ENCODE results near the gene MRPL53.
"Not testable (repeated sequence)": the region's sequence is repeated elsewhere in the genome, so short reads cannot be mapped to it uniquely, and the experiment has no call there.

Gene MRPL53

DNA sequence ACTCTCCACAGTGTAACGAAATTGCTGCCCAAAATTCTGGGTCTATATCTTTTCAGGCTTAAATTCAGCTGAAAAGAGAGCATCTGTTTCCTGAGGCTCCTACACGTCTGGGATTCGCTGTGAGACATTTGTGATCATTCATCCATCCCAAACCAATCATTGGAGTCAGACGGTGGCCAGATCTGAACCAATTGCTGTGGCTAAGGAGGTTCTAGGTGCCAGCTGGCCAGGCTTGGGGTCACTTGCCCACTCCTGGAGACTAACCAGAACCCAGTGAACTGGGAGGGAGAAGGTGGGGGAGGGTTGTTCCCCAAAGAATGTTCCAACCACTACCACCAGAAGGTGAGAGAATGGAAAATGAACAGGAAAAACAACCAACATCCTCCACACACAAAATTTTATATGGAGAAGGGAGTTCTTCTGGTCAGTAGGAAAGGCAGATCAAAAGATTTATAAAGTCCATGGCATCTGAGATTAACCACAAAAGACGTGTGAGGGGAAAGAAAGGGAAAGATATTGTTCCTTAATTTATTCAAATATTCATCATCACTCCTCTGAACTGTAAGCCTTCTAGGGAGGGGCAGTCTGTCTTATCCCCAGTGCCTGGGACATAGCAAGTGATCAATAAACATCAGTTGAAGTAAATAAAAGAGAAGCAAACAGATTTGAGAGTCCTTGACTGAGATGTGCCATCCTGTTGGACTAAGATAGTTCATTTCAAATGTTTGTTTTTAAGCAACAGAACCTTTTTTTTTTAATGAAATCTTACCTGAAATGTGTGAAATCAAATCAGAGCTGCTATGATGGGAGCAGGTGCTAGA is 27.8 kb downstream of the MRPL53 start:
- no peak for DNase-seq

DNA sequence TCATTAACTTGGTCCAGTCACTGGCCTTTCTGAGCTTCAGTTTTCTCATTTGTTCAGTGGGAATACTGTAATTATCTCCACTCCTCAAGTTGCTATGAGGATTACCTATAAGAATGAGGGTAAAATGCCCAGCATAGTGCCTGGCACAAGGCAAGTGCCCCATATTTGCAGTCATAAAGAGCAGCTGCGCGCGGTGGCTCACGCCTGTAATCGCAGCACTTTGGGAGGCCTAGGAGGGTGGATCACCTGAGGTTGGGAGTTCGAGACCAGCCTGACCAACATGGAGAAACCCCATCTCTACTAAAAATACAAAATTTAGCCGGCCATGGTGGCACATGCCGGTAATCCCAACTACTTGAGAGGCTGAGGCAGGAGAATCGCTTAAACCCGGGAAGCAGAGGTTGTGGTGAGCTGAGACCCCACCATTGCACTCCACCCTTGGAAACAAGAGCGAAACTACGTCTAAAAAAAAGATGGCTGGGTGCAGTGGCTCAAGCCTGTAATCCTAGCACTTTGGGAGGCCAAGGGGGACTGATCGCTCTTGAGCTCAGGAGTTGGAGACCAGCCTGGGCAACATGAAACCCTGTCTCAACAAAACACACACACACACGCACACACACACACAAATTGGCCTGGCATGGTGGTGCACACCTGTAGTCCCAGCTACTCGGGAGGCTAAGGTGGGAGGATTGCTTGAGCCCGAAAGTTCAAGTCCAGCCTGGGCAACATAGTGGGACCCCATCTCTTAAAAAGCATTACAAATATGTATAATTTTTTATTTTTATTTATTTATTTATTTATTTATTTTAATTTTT is 29.8 kb downstream of the MRPL53 start:
- not testable (repeated sequence) for DNase-seq

DNA sequence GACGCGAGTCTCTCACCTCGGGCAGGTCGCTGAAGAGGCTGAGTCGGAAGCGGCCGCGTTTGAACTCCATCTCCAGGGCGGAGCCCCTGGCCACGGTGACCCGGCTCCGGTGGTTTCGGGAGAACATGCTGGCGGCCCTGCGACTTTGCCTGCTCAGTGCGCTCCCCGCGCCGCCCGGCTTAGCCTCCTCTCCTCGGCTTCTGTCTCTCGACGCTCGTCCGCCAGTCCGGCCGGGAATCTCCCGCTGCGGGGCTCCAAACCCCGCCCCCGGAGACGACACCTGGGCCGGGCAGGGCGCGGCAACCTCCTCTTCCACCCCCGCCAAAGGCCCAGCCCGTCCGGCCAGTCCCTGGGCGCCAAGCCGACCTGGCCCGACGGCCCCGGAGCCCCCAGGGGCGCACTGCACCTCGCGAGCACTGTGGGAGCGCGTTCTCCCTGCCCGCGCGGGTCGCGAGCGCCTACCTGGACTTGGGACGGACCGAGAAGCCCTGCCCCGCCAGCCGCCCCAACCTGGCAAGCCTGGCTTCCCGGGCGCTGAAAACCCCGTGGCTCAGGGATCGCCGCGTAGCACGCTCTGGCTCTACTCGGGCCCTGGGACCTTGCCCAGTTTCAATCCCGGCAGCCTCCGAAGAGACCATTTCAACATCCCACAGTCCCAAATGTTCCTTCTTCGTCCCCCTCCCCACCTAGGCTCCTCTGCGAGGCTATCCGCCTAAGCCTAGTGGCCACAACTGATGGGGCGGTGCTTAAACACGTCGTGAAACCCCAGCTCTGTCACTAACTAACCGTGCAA is 30.6 kb downstream of the MRPL53 start, which contains the start of gene RTKN:
RTKN (minus strand) TSS at position 248 of the 793 bp plus-strand sequence; CDS start at position 127, 121 bp downstream.
- DNase-seq = peak; percentile 83

DNA sequence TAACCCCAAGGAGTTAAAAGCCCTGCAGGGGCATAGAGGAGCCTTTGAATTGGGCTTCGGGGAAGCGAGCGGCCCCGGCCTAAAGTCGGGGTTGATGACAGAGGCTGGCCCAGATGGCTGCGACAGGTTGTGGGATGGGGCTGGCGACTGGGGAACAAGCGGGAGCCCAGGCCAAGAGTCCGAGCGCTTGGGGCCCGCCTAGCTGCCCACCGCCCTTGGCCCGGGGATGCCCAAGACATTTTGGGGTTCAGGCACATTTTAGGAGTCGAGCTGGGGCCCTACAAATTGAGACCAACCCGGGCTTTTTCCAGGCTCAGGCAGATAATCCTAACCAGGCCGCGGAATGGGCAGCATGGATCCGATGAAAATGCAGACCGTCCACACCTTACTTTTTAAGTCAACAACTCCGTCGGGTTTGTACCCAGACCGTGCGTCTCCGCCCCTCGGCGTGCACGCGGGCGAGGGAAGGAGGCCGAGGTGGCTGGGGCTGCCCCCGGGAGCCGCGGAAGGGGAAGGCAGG is 31.2 kb downstream of the MRPL53 start:
- no peak for DNase-seq

DNA sequence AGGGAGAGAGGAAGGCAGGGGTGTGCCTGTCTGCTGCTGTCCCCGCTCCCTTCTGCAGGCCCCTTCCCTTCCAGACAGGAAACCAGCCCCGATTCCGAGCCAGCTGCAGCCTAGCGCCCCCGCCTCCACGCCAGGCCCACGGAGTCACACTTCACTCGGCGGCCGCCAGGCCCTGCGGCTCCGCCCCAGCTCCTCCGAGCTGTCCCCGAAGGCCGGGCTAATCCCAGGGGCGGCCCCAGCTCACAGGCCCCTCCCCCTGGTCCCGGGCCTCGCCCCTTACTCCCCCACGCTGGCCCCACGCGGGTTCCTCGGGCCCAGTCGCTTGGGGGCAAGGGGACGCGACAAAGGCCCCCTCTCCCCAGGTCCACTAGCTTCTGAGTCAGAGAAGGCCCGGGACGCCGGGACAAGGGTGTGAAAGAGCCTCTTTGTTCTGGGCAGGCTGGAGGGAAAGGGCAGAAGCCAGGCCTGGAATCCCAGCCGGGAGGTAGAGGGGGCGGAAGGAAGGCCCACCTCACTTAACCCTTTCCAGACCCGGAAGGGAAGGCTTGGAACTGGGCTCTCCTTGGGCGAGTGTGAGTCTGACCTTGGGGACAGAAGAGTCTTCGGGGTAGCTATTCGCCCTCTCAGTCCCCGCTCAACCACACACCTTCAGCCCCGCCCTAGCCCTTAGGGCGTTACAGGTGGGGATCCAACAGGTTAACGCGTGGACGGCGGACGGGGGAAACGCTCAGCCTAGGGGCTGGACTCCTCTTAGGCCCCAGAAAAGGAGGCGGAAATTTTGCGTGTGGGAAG is 31.9 kb downstream of the MRPL53 start:
- DNase-seq = peak; percentile 81

DNA sequence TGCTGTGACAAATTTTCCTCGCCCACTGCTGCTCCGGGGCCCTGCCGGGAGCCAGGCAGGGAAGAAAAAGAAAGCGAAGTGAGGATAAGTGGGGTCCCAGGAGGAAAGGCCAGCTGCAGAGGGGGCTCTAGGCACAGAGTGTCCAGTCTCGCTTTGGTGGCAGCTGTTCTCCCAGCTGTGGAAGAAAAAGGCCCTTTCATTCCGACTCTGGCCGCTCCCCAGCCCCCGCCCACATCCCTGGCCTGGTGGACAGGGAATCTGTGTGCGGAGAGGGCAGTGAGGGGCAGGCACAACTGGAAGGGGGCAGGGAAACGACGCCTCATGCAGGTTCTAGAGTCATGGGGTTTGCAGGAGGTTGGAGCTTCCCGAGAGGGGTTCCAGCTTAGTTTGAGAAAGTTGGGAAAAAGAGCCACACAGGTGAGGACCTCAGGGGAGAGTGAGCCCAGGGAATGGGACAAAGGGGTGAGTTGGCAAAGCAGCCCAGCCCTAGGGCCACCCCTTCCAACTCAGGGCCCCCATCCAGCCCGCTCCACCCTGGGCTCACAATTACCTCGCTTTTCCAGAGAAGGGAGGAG is 32.6 kb downstream of the MRPL53 start:
- no peak for DNase-seq

DNA sequence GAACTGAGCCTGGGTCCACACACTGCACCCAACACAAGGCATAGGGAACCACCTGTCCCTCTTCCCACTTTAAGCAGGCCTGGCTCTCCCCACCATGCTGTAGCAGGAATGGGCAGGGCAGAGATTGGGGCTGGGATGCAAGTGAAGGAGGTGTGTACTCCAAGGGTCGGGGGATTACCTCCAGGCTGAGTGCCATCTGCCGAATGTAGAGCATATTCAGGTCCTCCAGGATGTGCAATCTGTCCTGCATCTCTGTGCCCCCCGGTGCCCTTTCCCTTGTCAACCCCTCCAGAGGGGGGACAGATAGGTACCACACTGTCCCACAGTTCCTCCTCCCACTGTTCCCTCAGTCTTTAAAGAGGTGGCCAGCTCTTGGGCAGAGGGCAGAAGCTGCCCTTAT is 33.1 kb downstream of the MRPL53 start:
- no peak for DNase-seq

DNA sequence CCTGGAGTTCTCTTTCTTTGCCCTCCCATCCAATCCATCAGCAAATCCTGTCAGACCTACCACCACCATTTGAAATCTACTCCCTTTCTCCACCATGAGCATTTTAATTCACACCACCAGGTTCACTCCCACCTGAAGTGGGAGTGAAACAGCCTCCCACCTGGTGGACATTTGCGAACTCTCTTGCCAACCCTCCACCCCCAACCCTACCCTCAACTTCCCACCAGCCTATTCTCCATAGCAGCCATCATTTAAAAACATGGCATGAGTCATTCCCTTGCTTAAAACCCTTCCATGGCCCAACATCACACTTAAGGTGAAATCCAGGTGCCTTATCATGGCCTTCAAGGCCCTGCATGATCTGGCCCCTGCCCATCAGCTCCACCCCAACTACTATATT is 34.2 kb downstream of the MRPL53 start:
- DNase-seq = no peak

DNA sequence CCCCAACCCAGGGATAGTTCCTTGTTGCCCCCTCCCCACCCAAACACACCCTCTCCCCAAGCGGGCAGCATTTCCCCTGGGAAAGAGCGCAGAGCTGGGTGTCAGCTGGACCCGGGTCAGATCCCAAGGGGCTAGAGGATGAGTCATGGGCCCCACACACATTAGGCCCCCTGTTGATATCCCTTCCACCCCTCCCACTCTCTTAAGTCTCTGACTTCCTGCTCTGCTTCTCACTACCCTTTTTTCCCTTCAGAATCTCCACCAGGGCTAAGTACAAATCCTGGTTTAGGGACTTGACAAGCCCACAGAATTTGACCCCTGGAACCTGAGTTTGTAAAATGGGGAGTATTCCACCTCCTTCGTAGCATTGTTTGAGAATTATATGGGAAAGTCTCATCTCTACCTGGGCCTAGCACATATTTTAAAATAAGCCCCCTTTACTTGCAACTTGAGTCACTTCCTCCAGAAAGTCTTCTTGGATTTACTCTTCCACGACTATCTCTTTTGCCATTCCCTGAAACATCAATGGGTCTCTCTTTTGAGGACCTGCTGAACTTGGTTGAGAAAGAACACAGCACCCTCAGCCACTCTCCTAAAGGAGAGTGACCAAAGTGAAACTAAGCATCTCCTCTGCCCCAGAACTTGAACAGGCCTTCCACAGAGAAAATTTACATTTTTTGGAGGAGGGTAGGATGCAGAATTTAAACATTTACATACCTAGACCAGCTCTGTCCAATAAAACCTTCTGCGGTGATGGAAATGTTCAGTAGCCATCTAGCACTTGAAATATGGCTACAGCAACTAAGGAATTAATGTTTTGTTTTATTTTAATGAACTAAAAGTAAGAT is 35.4 kb downstream of the MRPL53 start:
- no peak for DNase-seq

DNA sequence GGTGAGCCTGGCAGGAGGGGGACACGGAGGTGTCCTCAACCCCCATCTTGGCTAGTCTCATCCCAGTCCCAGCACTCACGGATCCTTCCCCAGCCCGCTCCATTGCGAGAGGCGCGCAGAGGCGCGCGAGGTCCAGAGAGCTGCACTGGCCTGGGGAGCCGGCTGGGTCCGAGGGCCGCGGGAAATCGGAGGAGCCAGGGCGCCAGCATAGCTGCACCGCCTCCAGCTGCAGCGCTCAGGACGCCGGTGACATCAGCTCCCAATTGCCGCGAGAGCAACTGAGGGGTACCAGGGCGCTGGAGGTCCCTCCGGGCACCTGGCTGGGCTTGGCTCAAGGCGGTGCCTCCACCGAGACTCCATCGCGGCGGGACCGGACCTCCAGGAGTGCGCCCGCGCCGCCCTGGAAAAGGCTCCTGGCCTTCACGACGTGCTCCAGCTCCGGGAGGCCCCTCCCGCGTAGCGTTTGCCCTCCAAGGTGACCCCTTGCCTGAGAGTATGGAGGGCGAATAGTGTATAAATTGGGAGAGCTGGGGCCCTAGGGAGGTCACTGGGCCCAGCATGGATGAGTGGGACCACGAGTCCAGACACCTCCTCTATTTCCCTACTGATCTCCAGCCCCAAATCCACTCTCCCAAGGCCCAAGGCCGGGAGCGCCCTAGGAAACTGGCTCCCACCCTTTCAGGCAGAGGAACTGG is 36.2 kb downstream of the MRPL53 start:
- no peak for DNase-seq

DNA sequence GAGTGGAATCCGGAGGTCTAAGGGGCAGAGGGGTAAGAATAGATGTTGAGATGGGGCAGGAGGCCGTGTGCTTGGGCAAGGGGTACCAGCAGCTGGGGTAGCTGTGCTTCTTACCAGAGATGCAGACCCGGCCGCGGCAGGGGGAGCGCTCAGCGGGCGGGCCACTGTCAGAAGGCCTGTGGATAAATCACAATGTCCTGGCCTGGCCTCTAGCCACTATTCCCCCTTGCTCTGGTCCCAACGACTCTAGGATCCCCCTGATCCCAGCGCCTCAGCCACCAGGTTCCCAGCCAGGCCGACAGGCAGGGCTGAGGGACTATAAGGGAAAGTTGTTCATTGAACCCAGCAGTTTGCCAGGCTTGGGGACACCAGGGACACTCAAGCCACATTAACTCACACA is 42.0 kb downstream of the MRPL53 start:
- no peak for DNase-seq

DNA sequence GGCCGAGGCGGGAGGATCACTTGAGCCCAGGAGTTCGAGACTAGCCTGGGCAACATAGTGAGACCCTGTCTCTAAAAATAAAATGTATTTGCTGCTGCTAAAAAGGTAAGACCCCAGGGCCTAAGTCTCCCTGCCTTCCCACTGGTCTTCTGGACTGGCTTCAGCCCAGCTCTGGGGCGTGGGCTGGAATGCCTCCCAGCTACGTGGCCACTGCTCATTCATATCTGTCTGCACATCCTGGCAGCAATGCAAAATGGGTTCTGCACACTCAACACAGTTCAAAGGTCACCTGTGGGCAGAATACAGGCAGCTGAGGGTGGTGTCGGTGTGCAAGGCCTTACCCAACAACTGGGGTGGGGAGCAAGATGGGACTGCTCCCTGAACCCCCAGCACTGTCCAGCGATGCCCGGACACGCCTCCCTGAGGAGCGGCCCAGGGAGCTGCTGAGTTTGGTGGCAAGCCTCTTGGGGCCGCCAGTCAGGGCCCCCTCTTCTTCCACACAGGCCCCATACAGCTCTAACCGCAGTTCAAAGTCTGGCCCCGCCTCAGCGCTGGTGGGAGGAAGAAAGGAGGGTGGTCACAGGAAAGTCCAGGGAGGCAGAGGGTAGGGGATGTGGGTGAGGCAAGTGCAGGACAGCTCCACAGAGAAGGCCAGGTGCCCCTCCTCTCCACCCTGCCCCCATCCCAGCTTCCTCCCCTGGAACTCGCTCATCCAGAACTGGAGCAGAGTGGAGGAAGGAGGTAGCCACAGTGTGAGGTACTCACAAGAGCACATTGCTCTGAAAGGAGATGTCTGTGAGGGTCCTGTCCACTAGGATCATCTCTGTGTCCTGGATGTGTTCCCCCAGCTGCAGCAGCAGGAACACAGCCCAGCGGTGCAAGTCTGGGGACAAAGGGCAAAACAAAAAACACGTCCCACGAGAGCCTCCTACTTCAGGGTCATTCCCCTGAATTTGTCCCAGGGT is 42.7 kb downstream of the MRPL53 start:
- no peak for DNase-seq

DNA sequence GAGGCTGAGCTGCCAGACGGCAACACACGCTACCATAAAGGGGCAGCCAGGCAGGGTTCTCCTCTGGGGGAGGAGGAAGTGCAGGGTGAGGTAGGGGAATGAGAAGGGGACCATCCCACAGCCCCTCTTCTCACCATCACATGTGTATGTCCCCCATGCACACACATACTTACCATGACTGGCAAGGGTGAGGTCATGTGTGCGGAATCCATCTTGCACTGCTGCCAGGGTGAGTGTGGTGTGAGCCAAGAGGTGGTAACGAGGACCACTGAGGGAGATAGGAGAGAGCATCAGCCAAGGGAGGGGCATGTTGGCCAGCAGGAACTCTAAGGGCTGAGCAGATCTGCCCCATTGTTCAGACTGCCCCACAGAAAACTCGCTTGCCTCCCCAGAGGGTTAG is 43.8 kb downstream of the MRPL53 start:
- DNase-seq = no peak

DNA sequence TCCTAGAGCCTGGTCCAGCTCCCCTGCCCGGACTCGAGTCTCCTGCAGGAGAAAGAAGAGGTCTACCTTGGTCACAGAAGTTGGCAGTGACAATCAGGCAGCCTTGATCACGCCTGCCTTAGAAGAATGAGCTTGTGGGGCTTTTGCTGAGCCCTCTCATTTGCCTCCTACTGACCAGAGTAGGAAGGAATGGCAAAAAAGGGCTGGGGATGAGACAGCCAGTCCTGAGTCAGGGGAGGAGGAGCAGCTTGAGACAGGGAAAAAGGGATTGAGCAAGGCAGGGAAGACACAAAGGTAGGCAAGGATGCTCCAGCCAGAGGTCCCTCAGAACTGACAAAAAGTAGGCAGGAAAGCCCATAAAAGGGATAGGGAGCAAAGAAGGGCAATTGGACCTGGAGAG is 44.9 kb downstream of the MRPL53 start:
- no peak for DNase-seq

DNA sequence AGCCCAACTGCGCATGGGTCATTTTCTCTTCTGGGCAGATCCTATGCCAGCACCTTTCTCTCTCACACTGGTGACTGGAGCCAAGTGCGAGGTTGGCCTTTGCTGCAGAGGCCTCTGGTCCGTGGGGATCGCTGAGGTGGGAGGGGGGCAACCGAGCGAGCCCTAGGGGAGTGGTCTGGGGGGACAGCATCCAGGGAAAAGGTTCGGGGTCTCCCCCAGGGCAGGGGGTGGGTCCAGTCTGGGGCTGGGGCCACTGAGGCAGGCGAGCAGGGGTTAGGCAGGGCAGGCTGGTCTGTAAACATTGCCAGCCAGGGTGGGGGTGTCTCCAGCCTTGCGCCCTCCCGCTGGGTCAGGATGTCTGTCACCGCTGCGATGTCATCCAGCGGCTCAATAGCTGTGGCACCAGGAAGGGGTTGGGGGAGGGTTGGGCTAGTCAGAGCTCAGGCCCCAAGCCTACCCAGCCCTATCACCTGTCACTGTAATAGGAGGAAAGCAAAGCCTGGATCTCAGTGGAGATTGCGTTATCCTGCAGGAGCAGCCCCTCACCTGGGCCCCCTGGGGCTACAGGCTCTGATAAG is 46.2 kb downstream of the MRPL53 start:
- no peak for DNase-seq

DNA sequence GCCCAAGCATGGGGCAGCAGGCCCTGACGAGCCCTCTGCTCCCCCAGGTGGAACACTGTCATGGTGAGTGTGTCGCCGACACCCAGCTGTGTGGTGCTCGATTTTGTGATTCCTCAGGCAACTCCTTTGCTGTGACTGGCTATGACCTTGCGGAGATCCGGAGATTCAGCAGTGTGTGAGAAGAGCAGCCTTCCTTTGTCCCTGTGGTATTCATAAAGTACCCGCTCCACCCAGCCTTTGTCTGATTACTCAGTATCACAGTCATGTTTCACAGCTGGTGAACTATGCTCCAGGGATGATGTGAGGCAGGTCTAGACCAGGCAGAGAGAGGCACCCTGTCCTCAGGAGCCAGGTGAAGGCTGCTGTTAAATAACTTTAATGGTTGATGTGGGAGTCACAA is 47.0 kb downstream of the MRPL53 start:
- DNase-seq = no peak

DNA sequence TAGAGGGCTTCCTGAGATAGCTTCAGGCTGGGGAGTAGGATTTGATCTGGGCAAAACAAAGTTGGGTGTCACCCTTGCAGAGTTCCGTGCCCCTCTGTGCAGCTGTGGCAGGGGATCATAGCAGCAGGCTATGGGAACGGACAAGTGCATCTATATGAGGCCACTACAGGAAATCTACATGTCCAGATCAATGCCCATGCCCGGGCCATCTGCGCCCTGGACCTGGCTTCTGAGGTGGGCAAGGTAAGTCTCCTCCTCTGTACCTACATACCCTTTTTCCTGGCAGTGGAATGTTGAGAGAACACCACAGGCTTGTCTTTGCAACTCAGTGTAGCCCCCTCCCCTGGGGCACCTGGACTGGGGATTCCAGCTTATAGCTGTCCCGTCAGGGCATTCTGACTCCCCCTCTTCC is 47.5 kb downstream of the MRPL53 start:
- DNase-seq = no peak

DNA sequence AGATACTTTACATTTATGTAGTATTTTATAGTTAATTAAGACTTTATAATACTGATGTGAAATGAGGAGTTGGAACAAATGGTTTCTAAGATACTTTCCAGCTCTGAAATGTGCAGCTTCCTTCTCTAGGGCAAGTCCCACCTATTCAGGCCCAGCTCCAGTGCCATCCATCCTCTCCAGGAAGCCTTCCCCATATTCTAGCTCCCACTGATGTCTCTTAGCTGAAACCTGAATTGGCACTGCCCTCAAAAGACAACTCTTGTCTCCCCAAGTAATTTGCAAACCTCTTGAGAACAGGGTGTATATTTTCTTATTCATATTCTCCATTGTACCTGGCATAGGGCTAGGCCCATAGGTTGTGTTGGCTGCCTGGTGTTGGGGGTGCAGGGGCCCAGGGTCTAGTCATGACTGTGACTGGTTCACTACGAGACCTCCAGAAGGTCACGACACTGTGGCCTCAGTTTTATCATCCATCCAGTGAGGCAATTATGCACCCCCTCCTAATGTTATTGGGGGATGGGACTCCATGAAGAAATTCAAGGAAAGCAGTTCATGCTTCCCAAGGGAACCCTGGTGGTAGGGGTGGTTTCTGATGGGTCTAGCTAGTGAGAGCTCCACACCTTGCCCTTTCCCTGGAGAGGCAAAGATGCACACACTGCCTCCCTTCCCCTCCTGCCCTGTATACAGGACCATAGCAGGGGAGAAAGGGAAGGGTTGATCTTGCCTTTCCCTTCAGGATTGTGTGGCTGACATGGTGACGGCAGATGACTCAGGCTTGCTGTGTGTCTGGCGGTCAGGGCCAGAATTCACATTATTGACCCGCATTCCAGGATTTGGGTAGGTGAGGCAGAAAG is 48.1 kb downstream of the MRPL53 start:
- no peak for DNase-seq
